ENCODE data around the gene SNX11. TPM values are rescaled to one million over a fixed set of nuclear protein-coding genes. Genes with fewer than 3 reads are reported as not detected.

SNX11 gene
- total and polyA plus RNA-seq, 9 of the 15 experiments (the other 6 are each of a cell fraction or from before 2014, with no cell fraction given): 12.4 to 24.0 (median 16.8) TPM

DNA sequence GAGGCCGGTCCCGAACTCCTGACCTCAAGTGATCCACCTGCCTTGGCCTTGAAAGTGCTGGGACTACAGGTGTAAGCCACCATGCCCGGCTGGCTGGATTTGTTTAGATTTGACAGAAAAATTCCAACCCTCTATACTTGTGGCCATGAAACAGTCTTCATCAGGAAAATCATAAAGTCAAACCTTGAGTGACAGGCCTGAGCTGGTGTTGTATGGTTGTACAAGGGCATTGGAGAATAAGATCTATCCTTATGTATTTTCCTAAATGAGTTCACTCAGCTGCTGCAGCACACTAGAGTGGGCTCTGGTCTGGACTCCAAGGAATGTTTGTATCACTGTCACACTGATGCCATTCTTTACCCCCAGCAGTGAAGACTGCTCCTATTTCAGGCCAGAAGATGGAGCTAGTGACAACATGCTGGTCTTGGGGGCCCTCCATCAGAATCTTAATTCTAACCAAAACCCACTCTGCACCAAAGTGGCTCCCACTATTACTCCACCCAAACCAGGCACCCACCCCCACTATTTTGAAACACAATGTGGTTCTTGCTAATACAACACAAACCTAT, 27.4 kb downstream of the SNX11 start (continued):
- TF ChIP-seq, protein P1, sequence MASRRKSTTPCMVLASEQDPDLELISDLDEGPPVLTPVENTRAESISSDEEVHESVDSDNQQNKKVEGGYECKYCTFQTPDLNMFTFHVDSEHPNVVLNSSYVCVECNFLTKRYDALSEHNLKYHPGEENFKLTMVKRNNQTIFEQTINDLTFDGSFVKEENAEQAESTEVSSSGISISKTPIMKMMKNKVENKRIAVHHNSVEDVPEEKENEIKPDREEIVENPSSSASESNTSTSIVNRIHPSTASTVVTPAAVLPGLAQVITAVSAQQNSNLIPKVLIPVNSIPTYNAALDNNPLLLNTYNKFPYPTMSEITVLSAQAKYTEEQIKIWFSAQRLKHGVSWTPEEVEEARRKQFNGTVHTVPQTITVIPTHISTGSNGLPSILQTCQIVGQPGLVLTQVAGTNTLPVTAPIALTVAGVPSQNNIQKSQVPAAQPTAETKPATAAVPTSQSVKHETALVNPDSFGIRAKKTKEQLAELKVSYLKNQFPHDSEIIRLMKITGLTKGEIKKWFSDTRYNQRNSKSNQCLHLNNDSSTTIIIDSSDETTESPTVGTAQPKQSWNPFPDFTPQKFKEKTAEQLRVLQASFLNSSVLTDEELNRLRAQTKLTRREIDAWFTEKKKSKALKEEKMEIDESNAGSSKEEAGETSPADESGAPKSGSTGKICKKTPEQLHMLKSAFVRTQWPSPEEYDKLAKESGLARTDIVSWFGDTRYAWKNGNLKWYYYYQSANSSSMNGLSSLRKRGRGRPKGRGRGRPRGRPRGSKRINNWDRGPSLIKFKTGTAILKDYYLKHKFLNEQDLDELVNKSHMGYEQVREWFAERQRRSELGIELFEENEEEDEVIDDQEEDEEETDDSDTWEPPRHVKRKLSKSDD (conservative IDR thresholded peaks at IDR 0.05; ENCODE audit: low read length): no peak

DNA sequence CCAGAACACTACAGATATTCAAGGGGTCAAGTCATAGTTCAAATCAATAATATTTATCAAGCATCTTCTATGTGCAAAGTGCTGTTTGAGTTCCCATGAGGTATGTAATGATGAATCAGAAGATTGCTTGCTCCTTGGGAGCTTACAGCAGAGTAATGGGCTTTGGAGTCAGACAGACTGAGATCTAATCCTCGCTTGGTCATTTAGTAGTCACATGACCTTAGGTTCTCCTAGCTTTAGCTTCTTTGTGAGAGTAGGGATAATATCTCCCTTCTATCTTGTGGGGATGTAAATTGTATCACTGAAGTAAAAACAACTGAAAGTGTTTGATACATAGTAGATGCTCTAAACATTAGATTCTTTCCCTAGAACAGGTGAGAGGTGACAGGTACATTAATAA, 30.1 kb downstream of the SNX11 start:
- DNase-seq (ENCODE audit: extremely low read depth in 1 of 4, low spot score in 3 of 4) (no peak), ATAC-seq (0 out of 3 replicates have a peak, but pooled peaks have one; percentile 25), FAIRE-seq (peak; percentile 11)
- Histone ChIP-seq H3K9me1 (ENCODE audit: control insufficient read depth, insufficient read depth, low read length) (no peaks in the 10 kb centered on the region), H3K36me3 (ENCODE audit: control insufficient read depth, insufficient read depth, low read length) (no peaks in the 10 kb centered on the region), H3K4me3 (no peak overlapping the region), H3K27ac (ENCODE audit: extremely low read depth, low read depth, low read length) (no peak overlapping the region), H3K4me2 (ENCODE audit: insufficient read depth, low read length) (no peak overlapping the region), H3K9ac (ENCODE audit: insufficient read depth in 1 of 2, low read depth in 2 of 2, low read length in 2 of 2) (no peak overlapping the region), H3K4me1 (replicated peaks in 1 of 2; ENCODE audit: control insufficient read depth in 2 of 2, insufficient read depth in 2 of 2, low read length in 2 of 2) (no peaks in the 10 kb centered on the region; a peak in 1 of 5 replicates), H4K20me1 (replicated peaks; ENCODE audit: control insufficient read depth, insufficient read depth, low read length) (no peaks in the 10 kb centered on the region), H2AFZ (ENCODE audit: low read depth, low read length) (no peak overlapping the region), H3K27me3 (ENCODE audit: control insufficient read depth in 2 of 2, insufficient read depth in 2 of 2, low read length in 2 of 2) (peaks cover 12 to 16% of the 10 kb centered on the region in 2 experiments; a peak in 4 of 5 replicates), H3K79me2 (ENCODE audit: control insufficient read depth, insufficient read depth, low read length) (no peaks in the 10 kb centered on the region), H3K9me3 (replicated peaks; ENCODE audit: control insufficient read depth, insufficient read depth, low read depth, low read length) (no peaks in the 10 kb centered on the region)
- in situ Hi-C loops (cut with MboI): no loop called here
- intact Hi-C loops (cut with micrococcal nuclease): loop anchor here (10.0 kb wide), 1 partner anchor 293 kb away; the partner anchor contains the start of gene SCRN2
- BruUV-seq (replicated peaks): no TSS peak
- 5% methylated on average over 1 of the region's 1 CpG for WGBS (ENCODE audit: insufficient coverage, low coverage, missing lambda C conversion rate)
- ChIA-PET CTCF (ENCODE audit: low intra/inter-chr PET ratio) (interaction anchor here (0.6 kb wide), 2 partner anchors 16 to 451 kb away, joined by 3 to 4 read pairs; no protein-coding TSS in a partner anchor), POLR2A (interaction anchor here (0.8 to 1.1 kb wide), 3 partner anchors 8 to 68 kb away, joined by 3 to 4 read pairs (median 3); no protein-coding TSS in a partner anchor)
- TF ChIP-seq RAD51 (IDR thresholded peaks at IDR 0.05; ENCODE audit: borderline replicate concordance, low read depth): peak; percentile 74
- TF ChIP-seq RBM22 (IDR thresholded peaks at IDR 0.05; ENCODE audit: low read depth, low read length, poor library complexity, severe bottlenecking): no peak
- no peak for TF ChIP-seq CHD4 (IDR thresholded peaks at IDR 0.05; ENCODE audit: insufficient read depth, insufficient replicate concordance, low read depth, low read length, poor library complexity, severe bottlenecking)
- no peak for TF ChIP-seq CSDE1 (IDR thresholded peaks at IDR 0.05)
- no peak for TF ChIP-seq FOXK2 (conservative IDR thresholded peaks at IDR 0.05 in 1 of 2, IDR thresholded peaks at IDR 0.05 in 1 of 2; ENCODE audit: low read depth in 2 of 2)
- no peak for TF ChIP-seq RB1 (IDR thresholded peaks at IDR 0.05; ENCODE audit: low read depth)
- TF ChIP-seq, protein P2, sequence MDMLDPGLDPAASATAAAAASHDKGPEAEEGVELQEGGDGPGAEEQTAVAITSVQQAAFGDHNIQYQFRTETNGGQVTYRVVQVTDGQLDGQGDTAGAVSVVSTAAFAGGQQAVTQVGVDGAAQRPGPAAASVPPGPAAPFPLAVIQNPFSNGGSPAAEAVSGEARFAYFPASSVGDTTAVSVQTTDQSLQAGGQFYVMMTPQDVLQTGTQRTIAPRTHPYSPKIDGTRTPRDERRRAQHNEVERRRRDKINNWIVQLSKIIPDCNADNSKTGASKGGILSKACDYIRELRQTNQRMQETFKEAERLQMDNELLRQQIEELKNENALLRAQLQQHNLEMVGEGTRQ (CRISPR knock-in tag; IDR thresholded peaks at IDR 0.05): peak; percentile 39
- TF ChIP-seq TOE1 (IDR thresholded peaks at IDR 0.05; ENCODE audit: borderline replicate concordance): peak; percentile 73; the same call in 1 of the 2 replicates
- no peak for TF ChIP-seq TOE1 (CRISPR knock-in tag; IDR thresholded peaks at IDR 0.05; ENCODE audit: borderline replicate concordance, low read depth)
- TF ChIP-seq ZNF134 (CRISPR knock-in tag; conservative IDR thresholded peaks at IDR 0.05): no peak
- TF ChIP-seq, protein P3, sequence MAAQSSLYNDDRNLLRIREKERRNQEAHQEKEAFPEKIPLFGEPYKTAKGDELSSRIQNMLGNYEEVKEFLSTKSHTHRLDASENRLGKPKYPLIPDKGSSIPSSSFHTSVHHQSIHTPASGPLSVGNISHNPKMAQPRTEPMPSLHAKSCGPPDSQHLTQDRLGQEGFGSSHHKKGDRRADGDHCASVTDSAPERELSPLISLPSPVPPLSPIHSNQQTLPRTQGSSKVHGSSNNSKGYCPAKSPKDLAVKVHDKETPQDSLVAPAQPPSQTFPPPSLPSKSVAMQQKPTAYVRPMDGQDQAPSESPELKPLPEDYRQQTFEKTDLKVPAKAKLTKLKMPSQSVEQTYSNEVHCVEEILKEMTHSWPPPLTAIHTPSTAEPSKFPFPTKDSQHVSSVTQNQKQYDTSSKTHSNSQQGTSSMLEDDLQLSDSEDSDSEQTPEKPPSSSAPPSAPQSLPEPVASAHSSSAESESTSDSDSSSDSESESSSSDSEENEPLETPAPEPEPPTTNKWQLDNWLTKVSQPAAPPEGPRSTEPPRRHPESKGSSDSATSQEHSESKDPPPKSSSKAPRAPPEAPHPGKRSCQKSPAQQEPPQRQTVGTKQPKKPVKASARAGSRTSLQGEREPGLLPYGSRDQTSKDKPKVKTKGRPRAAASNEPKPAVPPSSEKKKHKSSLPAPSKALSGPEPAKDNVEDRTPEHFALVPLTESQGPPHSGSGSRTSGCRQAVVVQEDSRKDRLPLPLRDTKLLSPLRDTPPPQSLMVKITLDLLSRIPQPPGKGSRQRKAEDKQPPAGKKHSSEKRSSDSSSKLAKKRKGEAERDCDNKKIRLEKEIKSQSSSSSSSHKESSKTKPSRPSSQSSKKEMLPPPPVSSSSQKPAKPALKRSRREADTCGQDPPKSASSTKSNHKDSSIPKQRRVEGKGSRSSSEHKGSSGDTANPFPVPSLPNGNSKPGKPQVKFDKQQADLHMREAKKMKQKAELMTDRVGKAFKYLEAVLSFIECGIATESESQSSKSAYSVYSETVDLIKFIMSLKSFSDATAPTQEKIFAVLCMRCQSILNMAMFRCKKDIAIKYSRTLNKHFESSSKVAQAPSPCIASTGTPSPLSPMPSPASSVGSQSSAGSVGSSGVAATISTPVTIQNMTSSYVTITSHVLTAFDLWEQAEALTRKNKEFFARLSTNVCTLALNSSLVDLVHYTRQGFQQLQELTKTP (IDR thresholded peaks at IDR 0.05; ENCODE audit: low read depth in 1 of 2, partially characterized antibody in 2 of 2): no peak

All from K562 (cell line).